ENCODE measurements around the gene LRRN1. TPM values are rescaled to one million over a fixed set of nuclear protein-coding genes. Genes with fewer than 3 reads are reported as not detected.

LRRN1 gene
- total and polyA plus RNA-seq, 5 donors: 0.05 to 0.15 (median 0.14) TPM; not detected in 1

- H3K9me3 ChIP-seq (ENCODE audit: control insufficient read depth, low read length): no peaks in the 10 kb centered on the region
- H3K4me1 ChIP-seq (ENCODE audit: control insufficient read depth, insufficient read depth, low read length): no peaks in the 10 kb centered on the region
- WGBS: 64% methylated on average over 7 of the region's 7 CpGs
- H3K27ac ChIP-seq (ENCODE audit: low read length): no peak overlapping the region
- ATAC-seq (no peak), DNase-seq (no peak)
- H3K27me3 ChIP-seq (ENCODE audit: control insufficient read depth, insufficient read depth): no peaks in the 10 kb centered on the region
- intact Hi-C loops (cut with DNase I): no loop called here
- H3K4me3 ChIP-seq (ENCODE audit: low read length): no peak overlapping the region
Observed at GRCh38 chr3:3782457-3782856, 16.8 kb upstream of the LRRN1 start.

GRCh38 chr3:3783210-3783609, 16.0 kb upstream of the LRRN1 start:
- DNase-seq (no peak), ATAC-seq (no peak)
- intact Hi-C loops (cut with DNase I): no loop called here
- H3K27ac ChIP-seq (ENCODE audit: low read length): no peak overlapping the region
- no peak overlapping the region for H3K4me3 ChIP-seq (ENCODE audit: low read length)
- 85% methylated on average over 4 of the region's 4 CpGs for WGBS
- no peaks in the 10 kb centered on the region for H3K27me3 ChIP-seq (ENCODE audit: control insufficient read depth, insufficient read depth)
- no peaks in the 10 kb centered on the region for H3K9me3 ChIP-seq (ENCODE audit: control insufficient read depth, low read length)
- no peaks in the 10 kb centered on the region for H3K4me1 ChIP-seq (ENCODE audit: control insufficient read depth, insufficient read depth, low read length)

GRCh38 chr3:3783696-3784095, 15.5 kb upstream of the LRRN1 start:
- DNase-seq (no peak), ATAC-seq (no peak)
- no peak overlapping the region for H3K4me3 ChIP-seq (ENCODE audit: low read length)
- H3K9me3 ChIP-seq (ENCODE audit: control insufficient read depth, low read length): no peaks in the 10 kb centered on the region
- H3K27me3 ChIP-seq (ENCODE audit: control insufficient read depth, insufficient read depth): no peaks in the 10 kb centered on the region
- H3K4me1 ChIP-seq (ENCODE audit: control insufficient read depth, insufficient read depth, low read length): no peaks in the 10 kb centered on the region
- H3K27ac ChIP-seq (ENCODE audit: low read length): no peak overlapping the region
- WGBS: 75% methylated on average over 5 of the region's 5 CpGs
- intact Hi-C loops (cut with DNase I): no loop called here

- Histone ChIP-seq H3K9me3 (ENCODE audit: control insufficient read depth, low read length) (no peaks in the 10 kb centered on the region), H3K27me3 (ENCODE audit: control insufficient read depth, insufficient read depth) (no peaks in the 10 kb centered on the region), H3K4me3 (ENCODE audit: low read length) (no peak overlapping the region), H3K4me1 (ENCODE audit: control insufficient read depth, insufficient read depth, low read length) (no peaks in the 10 kb centered on the region), H3K27ac (ENCODE audit: low read length) (no peak overlapping the region)
- intact Hi-C loops (cut with DNase I): no loop called here
- ATAC-seq (no peak), DNase-seq (no peak)
- WGBS: 84% methylated on average over 1 of the region's 1 CpG
Observed at GRCh38 chr3:3792391-3792790, 6.8 kb upstream of the LRRN1 start.

- WGBS: under 1% methylated on average over 37 of the region's 37 CpGs
- Histone ChIP-seq H3K4me1 (ENCODE audit: control insufficient read depth, insufficient read depth, low read length) (no peaks in the 10 kb centered on the region), H3K27me3 (ENCODE audit: control insufficient read depth, insufficient read depth) (no peaks in the 10 kb centered on the region), H3K9me3 (ENCODE audit: control insufficient read depth, low read length) (no peaks in the 10 kb centered on the region), H3K27ac (ENCODE audit: low read length) (no peak overlapping the region), H3K4me3 (ENCODE audit: low read length) (peak overlapping the region; percentile 41)
- intact Hi-C loops (cut with DNase I): no loop called here
- DNase-seq (peak in 2 of 3 donors; percentile 50 to 55), ATAC-seq (peak; percentile 43 to 58)
Observed at GRCh38 chr3:3798631-3799113, 559 bp upstream of the LRRN1 start.

- H3K27me3 ChIP-seq (ENCODE audit: control insufficient read depth, insufficient read depth): peaks cover 2% of the 10 kb centered on the region
- peak; percentile 36 to 57 for ATAC-seq
- DNase-seq: peak in 2 of 3 donors; percentile 41 to 65
- intact Hi-C loops (cut with DNase I): no loop called here
- peak overlapping the region; percentile 41 for H3K4me3 ChIP-seq (ENCODE audit: low read length)
- H3K9me3 ChIP-seq (ENCODE audit: control insufficient read depth, low read length): no peaks in the 10 kb centered on the region
- WGBS: 1% methylated on average over 19 of the region's 19 CpGs
- no peaks in the 10 kb centered on the region for H3K4me1 ChIP-seq (ENCODE audit: control insufficient read depth, insufficient read depth, low read length)
- H3K27ac ChIP-seq (ENCODE audit: low read length): no peak overlapping the region
Observed at GRCh38 chr3:3800080-3800455, 837 bp downstream of the LRRN1 start.

- intact Hi-C loops (cut with DNase I): no loop called here
- ATAC-seq (peak; percentile 62 to 65), DNase-seq (peak; percentile 20 to 69 (median 68))
- Histone ChIP-seq H3K4me1 (ENCODE audit: control insufficient read depth, insufficient read depth, low read length) (no peaks in the 10 kb centered on the region), H3K4me3 (ENCODE audit: low read length) (peak overlapping the region; percentile 41), H3K27ac (ENCODE audit: low read length) (no peak overlapping the region), H3K27me3 (ENCODE audit: control insufficient read depth, insufficient read depth) (peaks cover 2% of the 10 kb centered on the region), H3K9me3 (ENCODE audit: control insufficient read depth, low read length) (no peaks in the 10 kb centered on the region)
- WGBS: 3% methylated on average over 53 of the region's 53 CpGs
Observed at GRCh38 chr3:3800685-3801493, 1.7 kb downstream of the LRRN1 start.

GRCh38 chr3:3801494-3801841, 2.2 kb downstream of the LRRN1 start:
- H3K27ac ChIP-seq (ENCODE audit: low read length): no peak overlapping the region
- WGBS: 68% methylated on average over 4 of the region's 4 CpGs
- intact Hi-C loops (cut with DNase I): no loop called here
- no peak for ATAC-seq
- H3K4me1 ChIP-seq (ENCODE audit: control insufficient read depth, insufficient read depth, low read length): no peaks in the 10 kb centered on the region
- peaks cover 2% of the 10 kb centered on the region for H3K27me3 ChIP-seq (ENCODE audit: control insufficient read depth, insufficient read depth)
- H3K4me3 ChIP-seq (ENCODE audit: low read length): peak overlapping the region; percentile 41
- DNase-seq: no peak
- no peaks in the 10 kb centered on the region for H3K9me3 ChIP-seq (ENCODE audit: control insufficient read depth, low read length)

- intact Hi-C loops (cut with DNase I): no loop called here
- WGBS: 72% methylated on average over 13 of the region's 13 CpGs
- no peak for DNase-seq
- H3K4me3 ChIP-seq (ENCODE audit: low read length): no peak overlapping the region
- no peak overlapping the region for H3K27ac ChIP-seq (ENCODE audit: low read length)
- H3K9me3 ChIP-seq (ENCODE audit: control insufficient read depth, low read length): no peaks in the 10 kb centered on the region
- H3K27me3 ChIP-seq (ENCODE audit: control insufficient read depth, insufficient read depth): peaks cover 2% of the 10 kb centered on the region
- ATAC-seq: no peak
- no peaks in the 10 kb centered on the region for H3K4me1 ChIP-seq (ENCODE audit: control insufficient read depth, insufficient read depth, low read length)
Observed at GRCh38 chr3:3802046-3802445, 2.8 kb downstream of the LRRN1 start.

GRCh38 chr3:3804560-3804959, 5.3 kb downstream of the LRRN1 start:
- DNase-seq (no peak), ATAC-seq (no peak)
- H3K27ac ChIP-seq (ENCODE audit: low read length): no peak overlapping the region
- H3K4me1 ChIP-seq (ENCODE audit: control insufficient read depth, insufficient read depth, low read length): no peaks in the 10 kb centered on the region
- WGBS: 95% methylated on average over 2 of the region's 2 CpGs
- intact Hi-C loops (cut with DNase I): no loop called here
- no peak overlapping the region for H3K4me3 ChIP-seq (ENCODE audit: low read length)
- peaks cover 2% of the 10 kb centered on the region for H3K27me3 ChIP-seq (ENCODE audit: control insufficient read depth, insufficient read depth)
- H3K9me3 ChIP-seq (ENCODE audit: control insufficient read depth, low read length): no peaks in the 10 kb centered on the region

- Histone ChIP-seq H3K9me3 (ENCODE audit: control insufficient read depth, low read length) (no peaks in the 10 kb centered on the region), H3K27ac (ENCODE audit: low read length) (no peak overlapping the region), H3K27me3 (ENCODE audit: control insufficient read depth, insufficient read depth) (peaks cover 2% of the 10 kb centered on the region), H3K4me1 (ENCODE audit: control insufficient read depth, insufficient read depth, low read length) (no peaks in the 10 kb centered on the region), H3K4me3 (ENCODE audit: low read length) (no peak overlapping the region)
- ATAC-seq (no peak), DNase-seq (no peak)
- WGBS: 90% methylated on average over 7 of the region's 7 CpGs
- intact Hi-C loops (cut with DNase I): no loop called here
Observed at GRCh38 chr3:3806092-3806491, 6.9 kb downstream of the LRRN1 start.

Measured in right cardiac atrium (tissue), 5 donors.